SK-N-MC (cell line): ENCODE data around the gene COPB1.
"Not testable (repeated sequence)": the region's sequence is repeated elsewhere in the genome, so short reads cannot be mapped to it uniquely, and the experiment has no call there.

Experiments used
- DNase-seq: peaks from one replicate; pipeline ENCODE4 v3.0.0-alpha.2; 2011; ENCODE audit warnings: low read depth, low spot score
- H3K27ac ChIP-seq: fragments of 200-600 bp; sonication (generic); 2 replicates; pipeline ENCODE4 v1.5.1; 2016; ENCODE audit warnings: mixed run types
- H3K36me3 ChIP-seq: fragments of 200-600 bp; sonication (generic); 2 replicates; pipeline ENCODE4 v1.6.1; 2017; ENCODE audit warnings: antibody characterized with exemption, low read length, mixed read lengths; ENCODE audit not compliant: insufficient read depth
- H3K4me3 ChIP-seq: fragments of 200-600 bp; sonication (generic); 2 replicates; pipeline ENCODE4 v1.5.1; 2016
- H3K9ac ChIP-seq: fragments of 200-600 bp; sonication (generic); 2 replicates; pipeline ENCODE4 v1.8.0; 2017; ENCODE audit warnings: mixed run types, mixed read lengths; ENCODE audit not compliant: insufficient read length
- H3K9me3 ChIP-seq: fragments of 200-600 bp; sonication (generic); 2 replicates; pipeline ENCODE4 v1.6.1; 2017; ENCODE audit warnings: low read depth, mild to moderate bottlenecking, antibody characterized with exemption, low read length, moderate library complexity, mixed read lengths
- EZH2 ChIP-seq: fragments of 200-600 bp; sonication (generic); IDR thresholded peaks from one replicate; pipeline ENCODE4 v1.6.1; 2017; ENCODE audit warnings: antibody characterized with exemption
- FOXP2 ChIP-seq: optimal IDR thresholded peaks from 2 replicates; pipeline ENCODE3; 2011; ENCODE audit warnings: mild to moderate bottlenecking, moderate library complexity; ENCODE audit not compliant: insufficient read depth; ENCODE audit errors: extremely low read length, control extremely low read depth
- POLR2AphosphoS5 ChIP-seq: IDR thresholded peaks from 2 replicates; pipeline ENCODE4 v1.6.1; 2012; ENCODE audit warnings: mild to moderate bottlenecking, low read depth, low read length, borderline replicate concordance

COPB1 gene

GRCh38 chr11:14539982-14540421, 40.4 kb upstream of the COPB1 start:
- TF ChIP-seq POLR2AphosphoS5 = no peak
- no peak for TF ChIP-seq EZH2
- TF ChIP-seq FOXP2 = no peak
- Histone ChIP-seq H3K36me3 (no peaks in the 10 kb centered on the region), H3K27ac (peak overlapping the region; percentile 78), H3K4me3 (0 out of 2 replicates have a peak overlapping the region, but pooled peaks have one; percentile 20), H3K9ac (peak overlapping the region; percentile 54), H3K9me3 (no peaks in the 10 kb centered on the region)
- no peak for DNase-seq

GRCh38 chr11:14538926-14539554, 39.4 kb upstream of the COPB1 start:
- no peak overlapping the region for H3K4me3 ChIP-seq
- no peak for TF ChIP-seq POLR2AphosphoS5
- TF ChIP-seq EZH2 = no peak
- no peak for TF ChIP-seq FOXP2
- no peaks in the 10 kb centered on the region for H3K9me3 ChIP-seq
- H3K36me3 ChIP-seq = no peaks in the 10 kb centered on the region
- DNase-seq = no peak
- no peak overlapping the region for H3K9ac ChIP-seq
- peak overlapping the region; percentile 54; the same call in 1 of the 2 replicates for H3K27ac ChIP-seq

- no peak overlapping the region for H3K9ac ChIP-seq
- TF ChIP-seq FOXP2 (no peak), POLR2AphosphoS5 (no peak), EZH2 (no peak)
- DNase-seq = no peak
- no peaks in the 10 kb centered on the region for H3K36me3 ChIP-seq
- peak overlapping the region; percentile 46; the same call in 1 of the 2 replicates for H3K27ac ChIP-seq
- H3K4me3 ChIP-seq = no peak overlapping the region
- no peaks in the 10 kb centered on the region for H3K9me3 ChIP-seq
These were observed 38.8 kb upstream of the COPB1 start for GRCh38 chr11:14538271-14538925.

- H3K27ac ChIP-seq = peak overlapping the region; percentile 52; the same call in 1 of the 2 replicates
- H3K9ac ChIP-seq = no peak overlapping the region
- peak; percentile 47 for DNase-seq
- TF ChIP-seq EZH2 (no peak), FOXP2 (no peak), POLR2AphosphoS5 (no peak)
- no peaks in the 10 kb centered on the region for H3K36me3 ChIP-seq
- H3K4me3 ChIP-seq = peak overlapping the region; percentile 63
- no peaks in the 10 kb centered on the region for H3K9me3 ChIP-seq
These were observed 37.6 kb upstream of the COPB1 start for GRCh38 chr11:14537134-14537599.

GRCh38 chr11:14535166-14535565, 35.6 kb upstream of the COPB1 start:
- H3K36me3 ChIP-seq, H3K9me3 ChIP-seq, DNase-seq, H3K4me3 ChIP-seq, H3K9ac ChIP-seq, H3K27ac ChIP-seq: not testable (repeated sequence)

- TF ChIP-seq EZH2 (no peak), POLR2AphosphoS5 (no peak)
- Histone ChIP-seq H3K9me3 (no peaks in the 10 kb centered on the region), H3K9ac (no peak overlapping the region), H3K4me3 (no peak overlapping the region), H3K27ac (no peak overlapping the region), H3K36me3 (no peaks in the 10 kb centered on the region)
- DNase-seq = no peak
These were observed 30.3 kb upstream of the COPB1 start for GRCh38 chr11:14529951-14530350.

- no peak for DNase-seq
- Histone ChIP-seq H3K27ac (no peak overlapping the region), H3K36me3 (no peaks in the 10 kb centered on the region), H3K4me3 (no peak overlapping the region), H3K9me3 (no peaks in the 10 kb centered on the region), H3K9ac (no peak overlapping the region)
- no peak for TF ChIP-seq POLR2AphosphoS5
These were observed 29.7 kb upstream of the COPB1 start for GRCh38 chr11:14529321-14529720.

GRCh38 chr11:14522801-14523200, 23.2 kb upstream of the COPB1 start:
- H3K4me3 ChIP-seq = no peak overlapping the region
- no peak for TF ChIP-seq POLR2AphosphoS5
- DNase-seq = no peak
- no peaks in the 10 kb centered on the region for H3K9me3 ChIP-seq
- peaks cover 12% of the 10 kb centered on the region for H3K36me3 ChIP-seq
- no peak overlapping the region for H3K9ac ChIP-seq
- no peak overlapping the region for H3K27ac ChIP-seq

- Histone ChIP-seq H3K9me3 (no peaks in the 10 kb centered on the region), H3K9ac (no peak overlapping the region), H3K27ac (no peak overlapping the region), H3K4me3 (no peak overlapping the region), H3K36me3 (peaks cover 18% of the 10 kb centered on the region)
- no peak for TF ChIP-seq EZH2
- TF ChIP-seq POLR2AphosphoS5 = no peak
- no peak for TF ChIP-seq FOXP2
- no peak for DNase-seq
These were observed 22.6 kb upstream of the COPB1 start for GRCh38 chr11:14522245-14522644.
